ENCODE measurements around the gene TMEM121. TPM values are rescaled to one million over a fixed set of nuclear protein-coding genes. Genes with fewer than 3 reads are reported as not detected.

Gene TMEM121
- total and polyA plus RNA-seq, 2 of the 4 experiments (the other 2 are of a cell fraction) = 2.7 to 6.3 TPM

- H3K9me3 ChIP-seq (ENCODE audit: control insufficient read depth, insufficient read depth, low read length) = no peaks in the 10 kb centered on the region
- in situ Hi-C loops (cut with MboI; ENCODE audit: low sequenced_read_pairs) (no loop called here), dilution Hi-C loops (cut with HindIII; ENCODE audit: low sequenced_read_pairs, unreplicated experiment) (no loop called here), intact Hi-C loops (cut with micrococcal nuclease) (loop anchor here (2.0 to 5.0 kb wide), 2 partner anchors 37 to 48 kb away; partner anchors contain the start of gene TEDC1)
- ATAC-seq (ENCODE audit: low read depth) (no peak), DNase-seq (no peak)
- no peak overlapping the region for H3K14ac ChIP-seq (replicated peaks; ENCODE audit: low read depth, low read length)
- no TSS peak for BruUV-seq (replicated peaks)
- H3K18ac ChIP-seq (ENCODE audit: low read depth, low read length) = no peak overlapping the region
- peaks cover 5% of the 10 kb centered on the region for H3K27me3 ChIP-seq (ENCODE audit: control insufficient read depth, insufficient read depth, low read length)
- no peak overlapping the region for H2AK5ac ChIP-seq (ENCODE audit: low read depth, low read length)
- no peak overlapping the region for H2BK20ac ChIP-seq (ENCODE audit: low read depth, low read length)
- H3K23ac ChIP-seq (ENCODE audit: low read depth, low read length) = no peak overlapping the region
- 0 out of 2 replicates have a peak, but pooled peaks cover 3% of the 10 kb centered on the region for H4K20me1 ChIP-seq (ENCODE audit: insufficient read depth, low read length)
- H4K8ac ChIP-seq (ENCODE audit: low read depth in 2 of 2, low read length in 2 of 2) = no peak overlapping the region
- H2BK120ac ChIP-seq (ENCODE audit: low read depth, low read length) = no peak overlapping the region
- 52% methylated on average over 14 of the region's 24 CpGs; no CpG with 5 or more reads in 1 of the 2 experiments for WGBS, 2 experiments (ENCODE audit: extremely low coverage in 2 of 2, insufficient read length in 1 of 2)
- H3K27ac ChIP-seq (ENCODE audit: insufficient read depth, low read length) = no peak overlapping the region
- peaks cover 9% of the 10 kb centered on the region; the same call in 1 of the 2 replicates for H3K4me1 ChIP-seq (ENCODE audit: control insufficient read depth, insufficient read depth, low read length)
- H3K4ac ChIP-seq (ENCODE audit: low read depth, low read length) = no peak overlapping the region
- no peak for TF ChIP-seq CHD1 (IDR thresholded peaks at IDR 0.05; ENCODE audit: low read depth, low read length)
- no peak for TF ChIP-seq CEBPB (IDR thresholded peaks at IDR 0.05; ENCODE audit: low read depth, low read length)
- TF ChIP-seq FOS (IDR thresholded peaks at IDR 0.05; ENCODE audit: low read depth, low read length) = no peak
- no peak for TF ChIP-seq CTCF (conservative IDR thresholded peaks at IDR 0.05; ENCODE audit: low read depth, low read length)
- TF ChIP-seq USF2 (IDR thresholded peaks at IDR 0.05; ENCODE audit: low read depth, low read length) = no peak
- no peak for TF ChIP-seq MAZ (IDR thresholded peaks at IDR 0.05; ENCODE audit: borderline replicate concordance, low read depth, low read length)
- no peak for TF ChIP-seq ELK1 (IDR thresholded peaks at IDR 0.05; ENCODE audit: borderline replicate concordance, low read depth, low read length)
- TF ChIP-seq RCOR1 (IDR thresholded peaks at IDR 0.05; ENCODE audit: insufficient replicate concordance, low read length) = no peak
- no peak for TF ChIP-seq BHLHE40 (IDR thresholded peaks at IDR 0.05; ENCODE audit: low read depth, low read length)
- no peak for TF ChIP-seq POLR2A (IDR thresholded peaks at IDR 0.05; ENCODE audit: low read depth, low read length)
- no peak for TF ChIP-seq NFE2L2 (IDR thresholded peaks at IDR 0.05; ENCODE audit: low read depth, low read length)
- TF ChIP-seq RAD21 (IDR thresholded peaks at IDR 0.05; ENCODE audit: low read length) = no peak
- H4K91ac ChIP-seq (ENCODE audit: insufficient read depth, low read depth, low read length) = no peak overlapping the region
- no peak overlapping the region for H3K9ac ChIP-seq (ENCODE audit: low read depth, low read length)
- no peaks in the 10 kb centered on the region for H3K9me1 ChIP-seq (ENCODE audit: insufficient read depth, low read length)
- no peak overlapping the region for H2BK15ac ChIP-seq (ENCODE audit: low read depth, low read length)
- no peak overlapping the region for H2AK9ac ChIP-seq (replicated peaks; ENCODE audit: low read depth, low read length, poor library complexity)
- no peak overlapping the region for H3K56ac ChIP-seq (ENCODE audit: extremely low read depth, insufficient read depth, low read length)
- H4K5ac ChIP-seq (ENCODE audit: low read depth, low read length) = no peak overlapping the region
- H3K79me1 ChIP-seq (ENCODE audit: low read depth in 1 of 2, low read length in 2 of 2) = no peaks in the 10 kb centered on the region
- no peak overlapping the region for H2BK5ac ChIP-seq (ENCODE audit: low read depth, low read length, poor library complexity, severe bottlenecking)
- H3K4me3 ChIP-seq (ENCODE audit: insufficient read depth, low read depth, low read length) = no peak overlapping the region
- POLR2A ChIA-PET (ENCODE audit: unreplicated experiment) = no interaction called here
- H3K36me3 ChIP-seq (ENCODE audit: control insufficient read depth, insufficient read depth, low read length) = no peaks in the 10 kb centered on the region
- CTCF ChIA-PET = no interaction called here
- no peak overlapping the region for H3K4me2 ChIP-seq (ENCODE audit: low read depth, low read length)
- no peak overlapping the region for H2AFZ ChIP-seq (replicated peaks; ENCODE audit: low read length, poor library complexity)
Observed at GRCh38 chr14:105529319-105529568, 2.9 kb downstream of the TMEM121 start.

Data from IMR-90 (cell line).